T-helper 2 cell (primary cell): ENCODE measurements around the gene SLC36A2.
"Not testable (repeated sequence)": the region's sequence is repeated elsewhere in the genome, so short reads cannot be mapped to it uniquely, and the experiment has no call there.

Experiments used
- DNase-seq, 5 experiments: peaks; one replicate each; pipeline versions ENCODE4 v3.0.0 to v3.0.0-alpha.2; 2012 to 2022
- total RNA-seq, 2 donors: gene quantifications; one replicate each; lab custom pipeline; 2026; lab: John Stamatoyannopoulos, UW

SLC36A2 gene
- total RNA-seq, result 0 reads per million in 2 donors

- no peak for DNase-seq
Measured at GRCh38 chr5:151347369-151347768, at the start of gene SLC36A2. Gene SLC36A2, minus strand, starts transcription at chr5:151347559. Its CDS starts 99 bp downstream, at chr5:151347460.

GRCh38 chr5:151388960-151389359 is 41.6 kb upstream of the SLC36A2 start:
- DNase-seq, result no peak

- no peak for DNase-seq
Measured at GRCh38 chr5:151384106-151384505, 36.7 kb upstream of the SLC36A2 start.

GRCh38 chr5:151383011-151383410 is 35.7 kb upstream of the SLC36A2 start:
- no peak for DNase-seq

- no peak for DNase-seq
Measured at GRCh38 chr5:151382576-151382975, 35.2 kb upstream of the SLC36A2 start.

- DNase-seq, result no peak
Measured at GRCh38 chr5:151381899-151382298, 34.5 kb upstream of the SLC36A2 start.

GRCh38 chr5:151378616-151379015 is 31.3 kb upstream of the SLC36A2 start:
- DNase-seq, result no peak

- no peak for DNase-seq
Measured at GRCh38 chr5:151374539-151374938, 27.2 kb upstream of the SLC36A2 start.

GRCh38 chr5:151367038-151367437 is 19.7 kb upstream of the SLC36A2 start:
- DNase-seq, result not testable (repeated sequence)

GRCh38 chr5:151363673-151364072 is 16.3 kb upstream of the SLC36A2 start:
- no peak for DNase-seq

GRCh38 chr5:151362970-151363369 is 15.6 kb upstream of the SLC36A2 start:
- no peak for DNase-seq

- no peak for DNase-seq
Measured at GRCh38 chr5:151359391-151359790, 12.0 kb upstream of the SLC36A2 start.

- no peak for DNase-seq
Measured at GRCh38 chr5:151357792-151358191, 10.4 kb upstream of the SLC36A2 start.

GRCh38 chr5:151357097-151357496 is 9.7 kb upstream of the SLC36A2 start:
- no peak for DNase-seq

- no peak for DNase-seq
Measured at GRCh38 chr5:151351671-151352070, 4.3 kb upstream of the SLC36A2 start.

- no peak for DNase-seq
Measured at GRCh38 chr5:151348789-151349188, 1.4 kb upstream of the SLC36A2 start.

GRCh38 chr5:151345808-151346478 is 1.4 kb downstream of the SLC36A2 start:
- DNase-seq, result no peak

- DNase-seq, result no peak
Measured at GRCh38 chr5:151345187-151345807, 2.1 kb downstream of the SLC36A2 start.

GRCh38 chr5:151344088-151344487 is 3.3 kb downstream of the SLC36A2 start:
- no peak for DNase-seq

- DNase-seq, result no peak
Measured at GRCh38 chr5:151340004-151340403, 7.4 kb downstream of the SLC36A2 start.

- peak in 1 of 5 experiments; percentile 51 for DNase-seq
Measured at GRCh38 chr5:151338734-151339133, 8.6 kb downstream of the SLC36A2 start.

- DNase-seq, result no peak
Measured at GRCh38 chr5:151332857-151333256, 14.5 kb downstream of the SLC36A2 start.

- no peak for DNase-seq
Measured at GRCh38 chr5:151328734-151329133, 18.6 kb downstream of the SLC36A2 start.

- no peak for DNase-seq
Measured at GRCh38 chr5:151327585-151327984, 19.8 kb downstream of the SLC36A2 start.

GRCh38 chr5:151326266-151326665 is 21.1 kb downstream of the SLC36A2 start:
- no peak for DNase-seq
